IMR-90 (cell line): ENCODE results near the gene SYNC. TPM values are rescaled to one million over a fixed set of nuclear protein-coding genes. Genes with fewer than 3 reads are reported as not detected.
A peak's percentile ranks its signal among the peaks of the same experiment; 100 is the strongest.

Source experiments
- FOS ChIP-seq: fragments of 150-350 bp; IDR thresholded peaks from 2 replicates; pipeline ENCODE4 v1.6.1; 2016; ENCODE audit warnings: low read depth, low read length
- MXI1 ChIP-seq: IDR thresholded peaks from 2 replicates; pipeline ENCODE4 v1.6.1; 2012; ENCODE audit warnings: low read depth, mild to moderate bottlenecking, low read length, moderate library complexity, borderline replicate concordance
- RAD21 ChIP-seq: IDR thresholded peaks from 2 replicates; pipeline ENCODE4 v1.6.1; 2012; ENCODE audit warnings: low read length, improper control_type of control experiment
- SMC3 ChIP-seq: fragments of 150-350 bp; IDR thresholded peaks from 2 replicates; pipeline ENCODE4 v1.6.1; 2016; ENCODE audit warnings: low read depth, mild to moderate bottlenecking, antibody characterized with exemption, low read length, moderate library complexity
- polyA plus RNA-seq, 3 experiments: library from polyadenylated mRNA; depleted of rRNA; stranded (reverse); fragments of >200 nt; gene quantifications; 2 replicates each; pipeline ENCODE4 v1.2.3, GENCODE V29; 2012; ENCODE audit warnings: low replicate concordance in 1 of 3
- total RNA-seq: library from RNA; depleted of rRNA; stranded (reverse); fragments of >200 nt; gene quantifications from 2 replicates; pipeline ENCODE4 v1.2.3, GENCODE V29; 2012

SYNC gene
- total and polyA plus RNA-seq, 2 of the 4 experiments (the other 2 are of a cell fraction), result 48.9 to 103 TPM

DNA sequence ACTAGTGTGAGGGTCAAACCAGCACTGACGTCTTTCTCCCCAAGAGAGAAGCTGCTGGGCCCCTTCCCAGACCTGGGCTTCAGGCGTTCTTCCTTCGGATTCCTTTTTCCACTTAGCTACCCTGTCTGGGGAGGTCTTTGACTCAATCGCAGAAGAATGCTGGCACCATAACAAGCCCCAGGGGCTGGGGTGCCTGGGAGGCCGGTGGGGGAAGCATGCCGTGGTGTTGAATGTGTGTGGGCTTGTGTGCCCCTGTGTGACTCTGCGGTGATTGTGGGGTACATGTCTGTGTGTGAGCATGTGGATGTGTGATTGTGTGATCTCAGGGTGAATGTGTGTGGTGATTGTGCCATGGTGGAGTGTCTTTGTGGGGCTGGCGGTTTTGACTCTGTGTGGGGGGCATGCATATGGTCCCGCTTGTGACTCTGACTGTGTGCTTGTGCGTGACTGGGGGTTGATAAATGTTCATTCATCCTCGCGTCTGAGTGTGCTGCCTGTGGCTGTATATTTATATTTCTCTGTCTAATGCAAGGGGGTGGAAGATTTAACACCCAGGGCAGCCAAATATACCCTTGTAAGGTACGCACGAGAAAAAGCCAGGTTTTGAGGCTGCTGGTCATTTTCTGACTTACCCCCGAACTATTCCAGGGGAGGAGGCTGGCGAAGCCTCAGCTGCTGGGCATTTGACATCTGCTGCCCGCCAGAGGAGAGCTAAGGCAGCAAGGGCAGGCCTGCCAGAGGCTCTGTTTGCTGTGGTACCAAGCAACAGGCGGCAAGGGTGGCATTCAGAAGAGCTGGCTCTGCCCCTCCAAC lies 1.1 kb upstream of the SYNC start (continued):
- peak; percentile 42; the same call in 1 of the 2 replicates for TF ChIP-seq MXI1
- no peak; the same call in 1 of the 2 replicates for TF ChIP-seq RAD21
- 0 out of 2 replicates have a peak, but pooled peaks have one; percentile 5 for TF ChIP-seq SMC3
- peak; percentile 51 for TF ChIP-seq FOS
